ENCODE data around the gene TMEM116.
"Not testable (repeated sequence)": the region's sequence is repeated elsewhere in the genome, so short reads cannot be mapped to it uniquely, and the experiment has no call there.

TMEM116 gene

DNA sequence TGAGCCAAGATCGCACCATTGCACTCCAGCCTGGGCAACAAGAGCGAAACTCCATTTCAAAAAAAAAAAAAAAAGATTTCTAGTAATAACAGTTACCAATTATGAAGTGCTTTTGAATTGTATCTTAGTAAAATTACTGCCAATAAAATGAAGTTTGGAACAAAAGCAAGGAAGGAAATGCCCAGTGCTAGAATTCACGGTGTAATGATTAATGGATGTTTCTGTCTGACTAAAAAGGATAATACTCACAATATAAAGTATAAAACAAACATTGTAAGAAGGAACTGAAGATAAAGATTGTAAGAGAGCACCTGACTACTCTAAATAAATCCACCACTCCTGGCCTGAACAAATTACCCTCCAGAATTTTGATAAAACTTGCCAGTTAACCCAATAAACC, 4.0 kb downstream of the TMEM116 start:
- DNase-seq, result no peak

DNA sequence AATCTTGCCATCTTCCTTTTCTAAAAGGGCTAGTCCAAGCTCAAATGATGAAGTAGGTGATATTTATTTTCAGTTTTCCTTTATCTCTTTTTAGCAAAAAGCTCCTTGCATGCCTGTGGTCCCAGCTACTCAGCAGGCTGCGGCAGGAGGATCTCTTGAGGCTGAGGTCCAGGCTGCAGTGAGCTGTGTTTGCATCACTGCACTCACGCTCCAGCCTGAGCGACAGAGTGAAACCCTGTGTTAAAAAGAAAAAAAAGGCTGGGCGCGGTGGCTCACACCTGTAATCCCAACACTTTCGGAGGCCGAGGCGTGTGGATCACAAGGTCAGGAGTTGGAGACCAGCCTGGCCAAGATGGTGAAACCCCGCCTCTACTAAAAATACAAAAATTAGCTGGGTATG, 5.0 kb downstream of the TMEM116 start:
- no peak for DNase-seq

DNA sequence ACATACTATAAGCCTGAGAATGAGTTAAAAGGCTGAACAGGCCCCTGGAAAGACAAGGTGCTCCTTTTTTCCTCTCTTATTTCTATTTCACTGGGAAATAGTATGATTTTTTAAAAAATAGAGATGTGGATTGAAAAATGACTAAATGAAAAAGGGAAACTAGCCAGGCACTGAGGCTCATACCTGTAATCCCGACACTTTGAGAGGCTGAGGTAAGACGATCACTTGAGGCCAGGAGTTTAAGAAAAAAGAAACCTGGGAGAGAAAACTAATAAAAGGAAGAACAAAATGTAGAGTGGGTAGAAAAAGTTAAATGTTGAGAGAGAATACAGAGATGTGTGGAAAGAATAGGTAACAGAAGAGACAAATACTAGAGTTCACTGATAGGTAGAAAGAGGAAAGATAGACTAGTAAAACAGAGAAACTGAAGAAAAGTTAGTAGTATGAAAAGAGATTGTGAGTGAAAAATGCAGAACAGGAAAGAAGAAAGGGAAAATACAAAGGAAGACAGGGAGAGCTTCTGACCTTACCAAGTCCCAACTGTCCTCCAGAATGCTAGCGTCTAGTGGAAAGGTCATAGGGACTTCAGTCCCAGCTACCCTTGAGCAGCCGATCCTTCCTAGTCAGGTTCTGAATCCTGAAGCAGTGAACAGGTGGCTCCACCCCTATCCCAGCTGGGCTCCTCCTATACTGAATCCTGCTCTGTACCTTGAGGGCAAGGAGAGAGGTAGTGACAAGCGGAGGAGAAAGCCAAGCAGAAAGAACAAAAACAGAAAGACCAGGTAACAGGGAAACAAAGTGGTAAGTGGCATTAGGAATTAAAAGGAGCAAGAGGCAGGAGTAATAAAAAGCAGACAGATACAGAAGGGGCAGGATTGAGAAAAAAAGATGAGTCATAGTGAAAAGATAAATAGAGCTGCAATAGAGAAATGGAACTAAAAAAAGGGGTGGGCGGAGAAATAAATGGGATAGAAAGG, 7.3 kb downstream of the TMEM116 start:
- DNase-seq, result peak; percentile 68

DNA sequence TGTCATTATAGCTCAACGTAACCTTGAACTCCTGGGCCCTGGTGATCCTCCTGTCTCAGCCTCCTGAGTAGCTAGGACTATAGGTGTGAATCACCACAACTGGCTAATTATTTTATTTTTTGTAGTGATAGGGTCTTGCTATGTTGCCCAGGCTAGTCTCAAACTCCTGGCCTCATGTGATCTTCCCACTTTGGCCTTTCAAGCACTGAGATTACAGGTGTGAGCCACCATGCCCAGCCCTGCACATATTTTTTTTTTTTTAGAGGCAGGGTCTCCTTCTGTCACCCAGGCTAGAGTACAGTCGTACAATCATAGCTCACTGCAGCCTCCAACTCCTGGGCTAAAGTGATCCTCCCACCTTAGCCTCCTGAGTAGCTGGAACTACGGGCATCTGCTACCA, 8.9 kb downstream of the TMEM116 start:
- DNase-seq, result no peak

DNA sequence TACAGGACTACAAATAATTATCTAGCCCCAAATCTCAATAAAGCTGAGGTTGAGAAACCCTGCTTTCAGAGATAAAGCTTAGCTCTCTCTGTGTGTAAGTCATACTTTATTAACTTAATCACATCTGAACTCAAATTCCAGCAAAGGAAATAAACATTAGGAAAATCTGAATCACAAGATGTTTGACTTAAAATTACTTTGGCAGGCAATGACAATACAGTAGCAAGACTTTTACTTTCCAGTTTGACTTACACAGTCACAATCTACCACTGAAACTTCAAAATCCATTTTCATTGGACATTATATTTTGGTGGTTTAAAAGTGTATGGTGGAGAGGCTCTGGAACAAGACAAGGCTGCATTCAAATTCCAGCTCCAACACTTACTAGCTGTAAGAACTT, 11.4 kb downstream of the TMEM116 start:
- no peak for DNase-seq

DNA sequence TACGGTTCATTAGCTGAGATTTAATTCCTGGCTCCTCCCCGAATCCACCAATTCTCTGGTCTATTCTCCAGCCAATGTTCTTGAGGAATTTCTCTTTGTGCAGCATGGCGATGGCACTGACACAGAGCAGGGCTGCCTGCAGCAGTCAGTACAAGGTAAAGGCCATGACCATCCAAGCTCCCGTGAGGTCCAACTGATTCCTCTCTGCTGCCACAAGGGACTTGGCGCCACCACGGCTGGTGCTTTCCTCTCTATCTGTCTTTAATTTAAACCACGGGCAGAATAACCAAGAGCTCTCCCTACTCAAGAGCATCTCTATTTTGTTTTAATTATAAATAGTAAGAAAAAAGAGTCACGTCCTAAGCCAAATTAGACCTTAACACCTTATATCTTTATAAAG, 12.1 kb downstream of the TMEM116 start:
- DNase-seq, result no peak

DNA sequence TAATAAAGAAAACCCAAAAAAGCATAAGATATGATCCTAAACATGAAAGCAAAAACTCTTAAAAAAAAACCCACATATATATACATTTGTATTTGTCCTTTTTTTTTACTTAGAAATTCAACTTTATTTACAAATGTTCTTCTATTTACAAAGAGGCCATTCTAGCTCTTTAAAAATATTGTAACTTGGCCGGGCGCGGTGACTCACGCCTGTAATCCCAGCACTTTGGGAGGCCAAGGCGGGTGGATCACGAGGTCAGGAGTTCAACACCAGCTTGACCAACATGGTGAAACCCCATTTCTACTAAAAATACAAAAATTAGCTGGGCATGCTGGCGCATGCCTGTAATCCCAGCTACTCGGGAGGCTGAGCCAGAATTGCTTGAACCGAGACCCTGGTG, 13.8 kb downstream of the TMEM116 start:
- DNase-seq, result not testable (repeated sequence)

DNA sequence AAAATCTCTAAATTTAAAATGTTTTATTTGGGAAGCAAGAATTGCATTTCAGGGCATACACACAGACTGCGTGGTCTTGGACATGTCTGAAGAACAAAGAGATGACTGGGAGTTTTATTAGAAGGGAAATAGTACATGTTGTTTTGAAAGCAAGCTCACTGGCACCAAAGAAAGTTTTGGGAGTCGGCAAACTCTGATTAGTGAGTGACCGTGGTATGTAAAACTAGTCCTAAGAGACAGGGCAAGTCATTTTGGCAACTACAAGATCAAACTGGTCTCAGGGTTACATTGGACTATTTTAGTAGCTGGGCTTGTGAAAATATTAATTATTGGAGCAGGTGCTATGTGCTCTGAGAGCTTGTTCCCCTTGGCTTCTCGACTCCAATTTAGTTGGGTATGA, 14.9 kb downstream of the TMEM116 start:
- no peak for DNase-seq

DNA sequence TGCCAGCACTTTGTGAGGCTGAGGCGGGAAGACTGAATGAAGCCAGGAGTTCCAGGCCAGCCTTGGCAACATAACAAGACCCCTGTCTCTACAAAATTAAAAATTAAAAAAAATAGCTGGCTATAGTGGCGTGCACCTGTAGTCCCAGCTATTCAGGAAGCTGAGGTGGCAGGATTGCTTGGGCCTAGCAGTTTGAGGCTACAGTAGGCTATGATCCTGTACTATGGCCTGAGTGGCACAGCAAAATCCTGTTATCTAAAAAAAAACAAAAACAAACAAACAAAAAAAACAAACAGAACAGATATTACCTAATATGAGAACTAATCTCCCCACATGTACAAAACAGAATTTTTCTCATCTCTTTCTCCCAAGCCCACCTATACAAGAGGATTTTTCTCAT, 15.7 kb downstream of the TMEM116 start:
- no peak for DNase-seq

DNA sequence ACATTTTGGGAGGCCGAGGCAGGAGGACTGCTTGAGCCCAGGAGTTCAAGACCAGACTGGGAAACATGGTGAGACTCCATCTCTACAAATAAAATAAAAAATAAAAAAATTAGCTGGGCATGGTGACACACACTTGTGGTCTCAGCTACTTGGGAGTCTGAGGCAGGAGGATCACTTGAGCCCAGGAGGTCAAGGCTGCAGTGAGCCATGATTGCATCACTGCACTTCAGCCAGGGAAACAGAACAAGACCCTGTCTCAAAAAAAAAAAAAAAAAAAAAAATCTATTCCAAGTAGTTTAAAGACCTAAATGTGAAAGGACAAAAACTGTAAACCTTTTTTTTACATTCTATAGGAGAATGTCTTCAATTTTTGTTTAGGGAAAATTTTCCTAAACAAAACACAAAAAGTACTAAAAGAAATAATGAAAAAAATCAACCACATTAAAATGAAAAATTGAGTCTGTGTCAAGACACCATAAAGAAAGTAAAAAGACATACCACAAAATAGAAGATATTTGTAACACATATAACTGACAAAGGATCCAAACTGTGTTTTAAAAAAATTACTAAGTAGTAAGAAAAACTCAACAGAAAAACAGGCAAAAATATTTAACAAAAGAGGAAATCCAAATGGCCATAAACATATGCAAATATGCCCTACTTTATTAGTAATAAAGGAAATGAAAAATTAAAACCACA, 17.0 kb downstream of the TMEM116 start:
- DNase-seq, result no peak

DNA sequence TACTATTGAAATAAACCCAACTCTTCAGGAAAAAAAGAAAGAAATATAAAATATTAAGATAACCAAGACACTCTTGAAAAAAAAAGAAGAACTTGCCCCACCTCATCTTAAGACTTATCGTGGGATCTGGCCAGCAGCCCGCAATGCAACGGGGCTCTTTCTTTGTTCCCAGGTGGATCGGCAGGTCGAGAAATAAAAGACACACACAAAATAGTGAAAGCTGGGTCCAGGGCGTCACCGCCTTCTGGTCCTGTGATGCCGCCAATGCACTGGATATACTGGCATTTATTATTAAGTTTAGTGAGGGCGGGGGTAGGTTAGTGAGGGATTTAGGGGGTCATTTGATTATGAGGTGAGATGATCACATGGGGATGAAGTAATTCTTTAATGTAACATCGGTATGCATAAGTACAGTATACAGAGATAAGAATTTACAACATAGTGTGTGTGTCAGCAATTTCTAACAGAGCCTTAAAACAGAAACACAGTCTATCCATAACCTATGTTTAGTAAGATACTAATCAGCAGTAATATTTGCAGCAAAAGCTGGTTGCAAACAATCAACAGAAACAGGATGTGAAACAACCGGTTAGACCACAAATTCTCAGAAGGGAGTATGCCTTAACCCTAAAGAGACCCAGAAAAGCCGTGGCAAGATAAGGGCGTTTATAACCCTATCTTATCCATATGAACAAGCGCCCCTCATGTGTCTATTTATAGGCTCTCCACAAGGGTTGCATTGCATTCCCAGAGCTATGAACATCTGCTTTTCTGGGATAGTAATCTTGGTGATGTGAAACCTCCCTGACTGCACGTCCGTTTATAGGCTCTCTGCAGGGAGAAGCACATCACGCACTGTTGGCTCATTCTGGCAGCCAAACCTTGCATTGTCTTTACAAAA, 18.5 kb downstream of the TMEM116 start:
- DNase-seq, result not testable (repeated sequence)

DNA sequence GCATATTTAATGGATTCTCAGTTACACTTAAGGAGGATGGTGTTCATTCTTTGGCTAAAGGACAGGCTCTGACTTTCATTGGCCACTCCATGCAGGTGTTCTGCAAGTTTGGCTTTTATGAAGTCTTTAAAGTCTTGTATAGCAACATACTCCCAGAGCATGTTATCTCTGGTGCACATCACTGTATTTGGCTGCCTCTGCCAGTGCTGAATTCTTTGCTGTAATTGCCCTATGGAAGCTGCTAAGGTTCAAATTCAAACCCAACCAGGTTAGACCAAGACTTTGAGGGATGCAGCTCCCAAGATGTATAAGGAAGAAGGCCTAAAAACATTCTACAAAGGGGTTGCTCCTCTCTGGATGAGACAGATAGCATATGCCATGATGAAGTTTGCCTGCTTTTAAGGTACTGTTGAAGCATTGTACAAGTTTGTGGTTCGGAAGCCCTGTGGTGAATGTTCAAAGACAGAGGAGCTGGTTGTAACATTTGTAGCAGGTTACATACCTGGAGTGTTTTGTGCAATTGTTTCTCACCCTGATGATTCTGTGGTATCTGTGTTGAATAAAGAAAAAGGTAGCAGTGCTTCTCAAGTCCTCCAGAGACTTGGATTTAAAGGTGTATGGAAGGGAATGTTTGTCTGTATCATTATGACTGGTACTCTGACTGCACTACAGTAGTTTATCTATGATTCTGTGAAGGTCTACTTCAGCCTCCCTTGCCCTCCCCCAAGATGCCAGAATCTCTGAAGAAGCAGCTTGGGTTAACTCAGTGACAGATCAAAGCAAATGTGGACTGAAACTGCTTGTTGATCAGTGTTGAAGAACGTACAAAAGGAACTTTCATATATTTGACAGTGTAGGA, 19.4 kb downstream of the TMEM116 start:
- DNase-seq, result no peak

DNA sequence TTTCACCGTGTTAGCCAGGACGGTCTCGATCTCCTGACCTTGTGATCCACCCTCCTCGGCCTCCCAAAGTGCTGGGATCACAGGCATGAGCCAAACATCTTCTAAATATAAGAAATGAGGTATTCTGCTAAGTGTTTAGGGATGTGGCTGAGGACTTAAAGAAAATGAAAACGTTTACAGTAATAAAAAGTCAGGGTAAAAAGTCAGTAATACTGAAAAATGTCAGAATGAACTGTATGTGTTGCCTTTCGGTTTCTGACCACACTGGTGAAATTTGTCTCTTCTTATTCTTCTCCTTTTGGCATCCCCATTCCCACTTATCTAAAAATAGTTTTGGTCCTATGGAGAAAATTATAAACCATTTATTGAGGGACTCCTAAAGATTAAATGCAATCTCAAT, 20.5 kb downstream of the TMEM116 start:
- no peak for DNase-seq

DNA sequence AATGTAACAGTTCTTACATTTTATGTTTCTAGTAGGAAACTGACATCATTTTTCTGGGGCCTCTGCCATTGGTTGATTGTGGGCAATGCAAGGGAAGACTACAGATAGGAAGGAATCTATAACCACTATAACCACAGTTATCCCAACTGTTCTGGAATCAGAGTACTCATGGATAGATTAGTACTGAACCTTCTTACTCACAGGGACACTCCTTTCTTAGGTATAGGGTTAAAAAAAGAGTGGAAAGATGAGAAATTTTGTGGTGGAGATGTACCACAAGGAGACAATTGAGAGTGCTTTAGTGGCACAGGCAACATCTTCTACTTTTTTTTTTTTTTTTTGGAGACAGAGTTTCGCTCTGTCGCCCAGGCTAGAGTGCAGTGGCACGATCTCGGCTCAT, 21.0 kb downstream of the TMEM116 start:
- no peak for DNase-seq

DNA sequence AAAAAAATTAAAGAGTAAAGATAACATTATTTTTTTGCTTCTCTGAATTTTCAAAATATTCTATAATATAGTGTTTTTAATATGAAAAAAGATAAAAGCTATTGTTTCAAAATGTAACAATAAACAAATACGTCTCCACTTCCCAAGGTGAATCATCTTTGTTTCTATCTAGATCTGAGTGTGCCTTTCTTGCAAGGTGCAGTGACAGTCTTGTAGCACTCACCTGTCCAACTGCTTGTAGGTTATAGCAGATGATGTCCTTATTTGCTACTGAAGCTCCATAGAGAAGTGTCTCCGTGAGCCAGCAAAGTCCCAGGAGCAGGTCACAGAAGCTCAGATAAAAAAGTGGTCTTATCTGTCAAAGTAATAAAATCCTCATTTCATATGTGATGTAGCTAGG, 21.4 kb downstream of the TMEM116 start:
- DNase-seq, result no peak

DNA sequence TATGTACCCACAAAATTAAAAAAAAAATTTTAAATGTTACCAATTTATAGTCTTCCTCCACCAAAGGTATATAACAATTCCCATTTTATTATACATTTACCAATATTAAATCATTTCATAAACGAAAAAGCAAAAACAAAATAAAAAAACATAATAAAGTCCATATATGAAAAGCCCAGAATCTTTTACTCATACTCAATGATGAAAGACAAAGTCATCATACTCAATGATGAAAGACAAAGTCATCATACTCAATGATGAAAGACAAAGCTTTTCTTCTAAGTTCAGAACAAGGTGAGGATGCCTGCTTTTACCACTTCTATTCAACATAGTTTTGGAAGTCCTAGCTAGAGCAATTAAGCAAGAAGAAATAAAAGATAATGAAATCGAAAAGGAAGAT, 28.1 kb downstream of the TMEM116 start:
- DNase-seq, result no peak

DNA sequence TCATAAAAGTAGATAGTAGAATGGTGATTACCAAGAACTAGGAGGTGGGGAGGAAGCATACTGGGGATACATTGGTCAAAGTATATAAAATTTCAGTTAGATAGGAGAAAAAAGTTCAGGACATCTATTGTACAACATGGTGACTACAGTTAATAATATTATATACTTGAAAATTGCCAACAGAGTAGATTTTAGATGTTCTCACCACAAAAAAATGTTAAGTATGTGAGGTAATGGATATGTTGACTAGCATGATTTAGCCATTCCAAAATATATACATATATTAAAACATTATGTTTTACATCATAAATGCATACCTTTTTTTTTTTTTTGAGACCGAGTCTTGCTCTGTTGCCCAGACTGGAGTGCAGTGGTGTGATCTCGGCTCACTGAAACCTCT, 31.0 kb downstream of the TMEM116 start:
- no peak for DNase-seq

DNA sequence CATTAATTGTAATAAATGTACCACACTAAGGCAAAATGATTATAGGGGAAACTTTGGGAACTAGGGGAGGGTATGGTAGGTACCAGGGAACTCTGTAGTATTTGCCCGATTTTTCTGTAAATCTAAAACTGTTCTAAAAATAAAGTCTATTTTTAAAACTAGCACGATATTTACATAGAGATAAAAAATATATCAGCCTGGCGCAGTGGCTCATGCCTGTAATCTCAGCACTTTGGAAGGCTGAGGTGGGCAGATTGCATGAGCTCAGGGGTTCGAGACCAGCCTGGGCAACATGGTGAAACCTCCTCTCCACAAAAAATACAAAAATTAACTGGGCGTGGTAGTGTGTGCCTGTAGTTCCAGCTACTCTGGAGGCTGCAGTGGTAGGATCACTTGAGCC, 32.4 kb downstream of the TMEM116 start:
- no peak for DNase-seq

DNA sequence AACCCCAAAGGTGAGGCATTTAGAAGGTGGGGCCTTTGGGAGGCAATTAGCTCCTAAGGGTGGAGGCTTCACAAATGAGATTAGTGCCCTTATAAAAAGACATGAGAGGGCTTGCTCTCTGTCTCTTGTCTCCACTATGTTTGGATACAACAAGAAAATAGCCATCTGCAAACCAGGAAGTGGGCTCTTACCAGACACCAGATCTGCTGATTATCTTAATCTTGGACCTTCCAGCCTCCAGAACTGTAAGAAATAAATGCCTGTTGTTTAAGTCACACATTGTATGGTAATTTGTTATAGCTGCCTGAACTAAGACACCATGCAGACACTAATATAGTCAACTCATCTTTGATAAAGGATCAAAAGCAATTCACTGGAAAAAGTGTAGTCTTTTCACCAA, 34.4 kb downstream of the TMEM116 start:
- DNase-seq, result no peak

DNA sequence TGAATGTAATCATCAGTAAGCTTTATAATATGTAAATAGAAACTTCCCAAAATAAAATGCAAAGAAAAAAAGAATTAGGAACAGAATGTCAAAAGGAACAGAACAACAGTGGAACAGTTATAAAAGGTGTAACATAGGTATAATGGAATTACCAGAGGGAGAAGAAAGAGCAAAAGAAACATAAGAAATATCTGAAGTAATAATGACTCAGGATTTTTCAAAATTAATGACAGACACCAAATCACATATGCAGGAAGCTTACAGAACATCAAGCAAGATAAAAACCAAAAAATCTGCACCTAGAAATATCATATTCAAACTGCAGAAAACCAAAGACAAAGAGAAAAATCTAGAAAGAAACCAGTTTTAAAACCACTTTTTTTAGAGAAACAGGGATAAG, 36.1 kb downstream of the TMEM116 start:
- DNase-seq, result no peak

DNA sequence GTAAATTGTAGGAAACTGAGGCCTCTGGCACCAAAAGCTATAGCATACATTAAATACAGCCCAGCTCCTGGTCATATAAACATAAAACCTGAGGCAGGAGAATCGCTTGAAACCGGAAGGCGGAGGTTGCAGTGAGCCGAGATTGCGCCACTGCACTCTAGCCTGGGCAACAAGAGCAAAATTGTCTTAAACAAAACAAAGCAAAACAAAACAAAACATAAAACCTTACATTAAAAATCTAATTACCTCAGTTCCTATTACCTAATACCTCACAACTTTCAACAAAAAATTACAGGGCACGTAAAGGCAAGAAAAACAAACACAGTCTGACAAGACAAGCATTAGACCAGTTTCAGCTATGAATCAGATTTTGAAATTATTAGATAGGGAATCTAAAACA, 36.7 kb downstream of the TMEM116 start:
- DNase-seq, result no peak

All from NCI-H2171 treated with DMSO at 0.1 percent for 48 hours (cell line).